Mesothelial cell of epicardium (in vitro differentiated cells): Measurements from ENCODE around the gene NUB1. TPM values are rescaled to one million over a fixed set of nuclear protein-coding genes. Genes with fewer than 3 reads are reported as not detected.
"Not testable (repeated sequence)": the region's sequence is repeated elsewhere in the genome, so short reads cannot be mapped to it uniquely, and the experiment has no call there.

Experiments
- DNase-seq, 2 experiments: peaks; one replicate each; pipeline ENCODE4 v3.0.0; 2021; ENCODE audit warnings: low spot score in 2 of 2; ENCODE audit not compliant: unreplicated experiment in 2 of 2
- H3K27ac Mint-ChIP-seq: 2 replicates; pipeline ENCODE4 v1.8.0; 2021; ENCODE audit warnings: mixed read lengths
- H3K27me3 Mint-ChIP-seq: 2 replicates; pipeline ENCODE4 v1.8.0; 2021; ENCODE audit warnings: low read depth, mixed read lengths
- H3K36me3 Mint-ChIP-seq: 2 replicates; pipeline ENCODE4 v1.8.0; 2021; ENCODE audit warnings: mixed read lengths
- H3K4me1 Mint-ChIP-seq: 2 replicates; pipeline ENCODE4 v1.8.0; 2021; ENCODE audit warnings: mixed read lengths
- H3K4me3 Mint-ChIP-seq: 2 replicates; pipeline ENCODE4 v1.8.0; 2021; ENCODE audit warnings: mild to moderate bottlenecking, moderate library complexity, mixed read lengths
- H3K9me3 Mint-ChIP-seq: 2 replicates; pipeline ENCODE4 v1.8.0; 2021; ENCODE audit warnings: mixed read lengths
- total RNA-seq: library from RNA; stranded (reverse); gene quantifications from 3 replicates; pipeline ENCODE4 v1.2.1, GENCODE V29; 2021
- TF ChIP-seq, protein P1 (sequence below): fragments of 200-600 bp; sonication (generic); IDR thresholded peaks from one replicate; pipeline ENCODE4 v1.5.0; 2021; ENCODE audit warnings: antibody characterized with exemption; ENCODE audit not compliant: unreplicated experiment

Gene NUB1
- total RNA-seq, 1 donor from 2014 or later: 52.3 TPM

GRCh38 chr7:151299940-151300645 is 41.5 kb upstream of the NUB1 start:
- peaks cover 8% of the 10 kb centered on the region for H3K9me3 Mint-ChIP-seq
- H3K4me1 Mint-ChIP-seq: peaks cover 8% of the 10 kb centered on the region
- peaks cover 39% of the 10 kb centered on the region for H3K27me3 Mint-ChIP-seq
- TF ChIP-seq, protein P1, sequence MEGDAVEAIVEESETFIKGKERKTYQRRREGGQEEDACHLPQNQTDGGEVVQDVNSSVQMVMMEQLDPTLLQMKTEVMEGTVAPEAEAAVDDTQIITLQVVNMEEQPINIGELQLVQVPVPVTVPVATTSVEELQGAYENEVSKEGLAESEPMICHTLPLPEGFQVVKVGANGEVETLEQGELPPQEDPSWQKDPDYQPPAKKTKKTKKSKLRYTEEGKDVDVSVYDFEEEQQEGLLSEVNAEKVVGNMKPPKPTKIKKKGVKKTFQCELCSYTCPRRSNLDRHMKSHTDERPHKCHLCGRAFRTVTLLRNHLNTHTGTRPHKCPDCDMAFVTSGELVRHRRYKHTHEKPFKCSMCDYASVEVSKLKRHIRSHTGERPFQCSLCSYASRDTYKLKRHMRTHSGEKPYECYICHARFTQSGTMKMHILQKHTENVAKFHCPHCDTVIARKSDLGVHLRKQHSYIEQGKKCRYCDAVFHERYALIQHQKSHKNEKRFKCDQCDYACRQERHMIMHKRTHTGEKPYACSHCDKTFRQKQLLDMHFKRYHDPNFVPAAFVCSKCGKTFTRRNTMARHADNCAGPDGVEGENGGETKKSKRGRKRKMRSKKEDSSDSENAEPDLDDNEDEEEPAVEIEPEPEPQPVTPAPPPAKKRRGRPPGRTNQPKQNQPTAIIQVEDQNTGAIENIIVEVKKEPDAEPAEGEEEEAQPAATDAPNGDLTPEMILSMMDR: no peak
- H3K4me3 Mint-ChIP-seq: no peak overlapping the region
- no peak overlapping the region for H3K27ac Mint-ChIP-seq
- no peaks in the 10 kb centered on the region for H3K36me3 Mint-ChIP-seq
- no peak for DNase-seq

DNA sequence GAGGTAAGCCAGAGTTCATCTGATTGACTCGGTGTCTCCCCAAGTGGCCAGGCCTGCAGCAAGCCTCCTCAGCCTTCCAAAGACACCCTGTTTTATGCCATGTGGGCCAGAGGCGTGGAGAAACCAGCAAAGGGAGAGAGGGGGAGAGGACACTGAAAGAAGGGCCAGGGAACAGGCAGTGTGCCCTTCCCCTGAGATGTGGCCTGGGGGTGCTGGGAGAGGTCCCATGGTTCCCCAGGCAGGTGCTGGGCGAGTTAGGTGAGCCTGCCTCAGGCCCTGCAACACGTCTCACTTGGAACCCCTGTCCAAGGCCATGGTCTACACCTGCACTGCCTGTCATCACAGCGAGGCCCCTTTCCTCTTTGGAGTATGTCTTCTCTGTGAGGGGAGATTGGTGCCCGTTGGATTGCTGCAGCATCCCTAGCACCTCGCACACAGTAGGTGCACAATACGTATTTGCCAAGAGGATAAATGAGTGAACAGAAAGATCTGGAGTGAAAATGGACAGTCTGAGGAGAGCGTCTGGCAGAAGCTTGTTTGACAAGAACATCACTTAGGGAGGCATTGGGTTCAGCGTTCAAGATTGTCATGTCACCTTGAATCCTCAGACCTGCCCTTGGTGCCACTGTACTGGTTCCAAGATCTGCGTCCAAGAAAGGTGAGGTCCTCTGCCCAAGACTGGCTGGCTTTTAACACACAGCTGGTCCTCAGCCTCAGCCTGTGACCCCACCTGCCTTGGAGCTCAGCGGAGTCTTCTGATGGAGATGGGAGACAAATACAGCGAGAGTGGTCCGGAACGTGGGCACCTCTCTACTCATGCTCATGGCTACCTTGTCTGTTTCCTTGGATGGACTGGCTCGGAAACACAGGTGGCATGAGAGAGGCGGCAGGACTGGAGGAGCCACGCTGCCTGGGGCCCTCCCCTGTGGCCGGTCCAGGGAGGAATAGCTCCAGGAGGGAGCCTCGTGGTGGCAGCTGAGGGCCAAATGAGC is 39.8 kb upstream of the NUB1 start:
- H3K4me1 Mint-ChIP-seq: peaks cover 11% of the 10 kb centered on the region
- peaks cover 37% of the 10 kb centered on the region for H3K27me3 Mint-ChIP-seq
- no peak overlapping the region for H3K27ac Mint-ChIP-seq

DNA sequence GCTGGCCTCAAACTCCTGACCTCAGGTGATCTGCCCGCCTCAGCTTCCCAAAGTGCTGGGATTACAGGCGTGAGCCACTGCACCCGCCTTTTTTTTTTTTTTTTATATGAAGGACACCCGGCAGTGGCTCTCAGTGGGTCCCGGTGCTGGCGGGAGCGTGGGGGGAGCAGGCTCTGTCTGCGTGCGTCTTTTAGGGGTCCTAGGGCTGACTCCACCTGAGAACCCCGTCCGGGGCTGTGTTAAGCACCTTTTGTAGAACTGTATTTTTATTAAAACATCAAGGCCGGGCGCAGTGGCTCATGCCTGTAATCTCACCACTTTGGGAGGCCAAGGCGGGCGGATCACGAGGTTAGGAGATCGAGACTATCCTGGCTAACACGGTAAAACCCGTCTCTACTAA is 37.4 kb upstream of the NUB1 start:
- H3K9me3 Mint-ChIP-seq, DNase-seq, H3K27ac Mint-ChIP-seq, H3K36me3 Mint-ChIP-seq: not testable (repeated sequence)
- Mint-ChIP-seq H3K4me1 (peaks cover 13% of the 10 kb centered on the region), H3K27me3 (peaks cover 31% of the 10 kb centered on the region), H3K4me3 (peak overlapping the region; percentile 69)

More for the DNA sequence above, 39.8 kb upstream of the NUB1 start:
- DNase-seq: no peak
- Mint-ChIP-seq H3K9me3 (peaks cover 4% of the 10 kb centered on the region), H3K4me3 (no peak overlapping the region), H3K36me3 (no peaks in the 10 kb centered on the region)
- TF ChIP-seq, protein P1: no peak

DNA sequence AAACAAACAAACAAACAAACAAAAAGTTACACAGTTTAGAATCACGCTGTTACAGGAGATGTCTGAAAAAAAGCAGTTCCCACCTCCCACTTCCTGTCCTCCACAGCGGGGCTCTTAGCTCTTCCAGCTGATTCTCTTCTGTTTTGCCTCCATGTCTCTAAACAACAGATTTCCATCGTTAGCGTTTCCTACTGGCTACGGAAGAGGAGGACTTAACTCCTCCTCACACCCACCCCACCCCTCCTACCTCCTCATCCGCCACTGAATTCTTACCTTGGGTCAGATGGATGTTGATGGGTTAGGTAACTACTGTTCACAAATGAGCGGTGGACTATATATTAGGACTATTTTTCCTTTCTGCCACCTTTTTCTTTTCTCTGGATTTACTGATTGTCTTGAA is 36.8 kb upstream of the NUB1 start:
- Mint-ChIP-seq H3K4me3 (peak overlapping the region; percentile 69), H3K27ac (peak overlapping the region; percentile 63), H3K36me3 (no peaks in the 10 kb centered on the region), H3K27me3 (peaks cover 25% of the 10 kb centered on the region), H3K9me3 (peaks cover 4% of the 10 kb centered on the region), H3K4me1 (peaks cover 16% of the 10 kb centered on the region)
- DNase-seq: no peak
- TF ChIP-seq, protein P1: no peak

GRCh38 chr7:151306374-151306773 is 35.2 kb upstream of the NUB1 start:
- no peak overlapping the region for H3K4me3 Mint-ChIP-seq
- H3K27ac Mint-ChIP-seq: no peak overlapping the region

More at GRCh38 chr7:151306374-151306773, 35.2 kb upstream of the NUB1 start:
- no peak for DNase-seq
- Mint-ChIP-seq H3K9me3 (no peaks in the 10 kb centered on the region), H3K36me3 (no peaks in the 10 kb centered on the region), H3K27me3 (peaks cover 18% of the 10 kb centered on the region), H3K4me1 (peaks cover 16% of the 10 kb centered on the region)
- TF ChIP-seq, protein P1: no peak
